ENCODE results near the gene SLBP. TPM values are rescaled to one million over a fixed set of nuclear protein-coding genes. Genes with fewer than 3 reads are reported as not detected.
A peak's percentile ranks its signal among the peaks of the same experiment; 100 is the strongest.
"Not testable (repeated sequence)": the region's sequence is repeated elsewhere in the genome, so short reads cannot be mapped to it uniquely, and the experiment has no call there.

Gene SLBP
- total and polyA plus RNA-seq, 4 donors, result 25.1 to 35.1 (median 26.3) TPM

DNA sequence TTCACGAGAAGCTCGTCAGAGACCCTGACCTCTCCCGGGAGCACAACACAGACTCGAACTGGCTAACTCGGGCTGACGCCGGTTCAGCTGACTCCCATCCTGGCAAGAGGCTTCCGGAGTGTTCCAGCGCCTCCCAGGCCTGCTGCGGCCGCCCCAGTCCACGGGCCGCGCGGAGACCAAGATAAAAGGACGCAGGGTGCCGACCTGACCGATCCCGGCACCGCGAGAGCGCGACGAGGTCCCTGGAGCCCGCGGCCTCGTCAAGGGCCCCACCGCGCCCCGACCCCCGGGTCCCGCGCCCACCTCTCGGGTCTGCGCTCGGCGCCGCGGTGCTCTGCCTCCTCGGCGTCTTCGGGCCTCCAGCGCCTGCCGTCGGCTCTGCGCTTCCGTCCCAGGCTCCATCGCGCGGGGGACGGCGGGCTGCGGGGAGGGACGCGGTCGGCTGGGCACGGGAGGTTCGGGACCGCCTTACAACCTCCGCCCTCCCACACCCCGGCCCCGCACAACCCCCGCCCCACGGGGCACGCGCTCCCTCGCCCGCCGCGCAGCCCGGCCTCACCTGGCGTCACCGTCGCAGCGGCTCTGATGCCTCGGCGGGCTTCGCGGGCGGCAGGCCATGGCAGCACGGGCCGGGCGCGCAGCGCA is 426 bp downstream of the SLBP start:
- peak; percentile 78 to 82 for DNase-seq
- 0 to 1% methylated on average over 78 to 85 of the region's 85 CpGs for WGBS, 2 donors
- intact Hi-C loops (cut with DNase I), result loop anchor here in 1 of 2 donors (10.0 kb wide), 1 partner anchor 667 kb away; no protein-coding TSS in a partner anchor

DNA sequence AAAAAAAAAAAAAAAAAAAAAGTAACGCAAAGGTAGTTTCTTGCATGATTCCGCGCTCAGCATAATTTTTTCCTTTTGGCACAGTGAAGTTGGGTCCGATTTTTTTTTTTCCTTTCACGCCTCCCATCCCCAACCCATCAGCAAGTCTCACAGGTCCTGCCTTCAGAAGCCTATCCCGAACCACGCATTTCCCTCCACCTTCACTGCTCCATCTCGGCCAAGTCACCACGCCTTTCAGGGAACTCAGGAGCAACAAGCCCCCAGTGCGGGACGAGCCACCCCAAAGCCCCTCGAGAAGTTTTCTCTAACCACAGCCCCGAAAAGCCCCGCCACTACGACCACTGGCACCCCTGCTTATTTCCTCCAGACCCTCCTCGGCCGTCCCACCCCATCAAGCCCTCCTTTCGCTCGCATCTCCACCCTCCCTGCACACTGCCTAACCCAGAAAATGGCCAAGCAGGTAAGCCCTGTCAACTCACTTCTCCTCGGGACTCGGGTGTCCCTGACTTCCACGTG is 1.0 kb downstream of the SLBP start:
- intact Hi-C loops (cut with DNase I), result loop anchor here in 1 of 2 donors (10.0 kb wide), 1 partner anchor 666 kb away; no protein-coding TSS in a partner anchor
- H3K36me3 ChIP-seq (ENCODE audit: control insufficient read depth in 1 of 2, insufficient read depth in 2 of 2, low read length in 1 of 2), result no peaks in the 10 kb centered on the region
- no peaks in the 10 kb centered on the region for H3K4me1 ChIP-seq (ENCODE audit: control insufficient read depth in 1 of 2, insufficient read depth in 2 of 2, low read length in 2 of 2)
- ATAC-seq (ENCODE audit: low FRiP score) (no peak), DNase-seq (peak in 1 of 2 donors; percentile 74)
- H3K27me3 ChIP-seq (ENCODE audit: control insufficient read depth in 1 of 2, insufficient read depth in 2 of 2, low read length in 1 of 2), result no peaks in the 10 kb centered on the region
- peak overlapping the region; percentile 72 to 92 for H3K4me3 ChIP-seq (ENCODE audit: low read length in 2 of 2)
- WGBS, 2 donors, result 8 to 11% methylated on average over 22 of the region's 22 CpGs
- no peaks in the 10 kb centered on the region for H3K9me3 ChIP-seq (ENCODE audit: control insufficient read depth, low read length)
- peak overlapping the region; percentile 21 to 77 for H3K27ac ChIP-seq (ENCODE audit: low read depth in 1 of 2, low read length in 2 of 2)

More for the DNA sequence above, 426 bp downstream of the SLBP start:
- H3K4me3 ChIP-seq (ENCODE audit: low read length in 2 of 2), result peak overlapping the region; percentile 72 to 92
- ATAC-seq (ENCODE audit: low FRiP score), result peak; percentile 50
- no peaks in the 10 kb centered on the region for H3K4me1 ChIP-seq (ENCODE audit: control insufficient read depth in 1 of 2, insufficient read depth in 2 of 2, low read length in 2 of 2)
- peak overlapping the region; percentile 21 to 77 for H3K27ac ChIP-seq (ENCODE audit: low read depth in 1 of 2, low read length in 2 of 2)
- no peaks in the 10 kb centered on the region for H3K27me3 ChIP-seq (ENCODE audit: control insufficient read depth in 1 of 2, insufficient read depth in 2 of 2, low read length in 1 of 2)
- no peaks in the 10 kb centered on the region for H3K36me3 ChIP-seq (ENCODE audit: control insufficient read depth in 1 of 2, insufficient read depth in 2 of 2, low read length in 1 of 2)
- H3K9me3 ChIP-seq (ENCODE audit: control insufficient read depth, low read length), result no peaks in the 10 kb centered on the region

DNA sequence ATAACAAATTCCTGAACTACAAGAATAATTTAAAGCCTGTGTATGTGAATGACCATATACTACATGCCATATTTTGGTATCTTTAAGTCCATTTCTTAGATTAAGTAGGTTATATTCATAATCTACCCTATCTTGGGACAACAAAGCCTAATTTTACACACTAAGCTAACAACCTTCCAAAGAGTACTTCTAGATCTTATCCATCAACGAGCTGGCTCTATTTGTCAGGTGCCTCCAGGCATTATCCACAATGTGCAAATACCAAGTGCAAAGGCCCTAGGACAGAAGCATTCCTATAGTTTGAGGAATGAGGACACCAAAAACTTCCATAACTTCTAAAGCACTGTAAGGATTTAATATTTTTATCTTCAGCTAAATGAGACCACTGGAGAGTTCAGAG is 3.5 kb downstream of the SLBP start:
- peaks cover 0 to 2% of the 10 kb centered on the region in 2 donors for H3K36me3 ChIP-seq (ENCODE audit: control insufficient read depth in 1 of 2, insufficient read depth in 2 of 2, low read length in 1 of 2)
- WGBS, 2 donors, result 30 to 32% methylated on average over 1 of the region's 1 CpG
- H3K9me3 ChIP-seq (ENCODE audit: control insufficient read depth, low read length), result no peaks in the 10 kb centered on the region
- no peak overlapping the region for H3K4me3 ChIP-seq (ENCODE audit: low read length in 2 of 2)
- DNase-seq (no peak), ATAC-seq (ENCODE audit: low FRiP score) (no peak)
- no peaks in the 10 kb centered on the region for H3K27me3 ChIP-seq (ENCODE audit: control insufficient read depth in 1 of 2, insufficient read depth in 2 of 2, low read length in 1 of 2)
- no peak overlapping the region for H3K27ac ChIP-seq (ENCODE audit: low read depth in 1 of 2, low read length in 2 of 2)
- intact Hi-C loops (cut with DNase I), result no loop called here
- H3K4me1 ChIP-seq (ENCODE audit: control insufficient read depth in 1 of 2, insufficient read depth in 2 of 2, low read length in 2 of 2), result no peaks in the 10 kb centered on the region

DNA sequence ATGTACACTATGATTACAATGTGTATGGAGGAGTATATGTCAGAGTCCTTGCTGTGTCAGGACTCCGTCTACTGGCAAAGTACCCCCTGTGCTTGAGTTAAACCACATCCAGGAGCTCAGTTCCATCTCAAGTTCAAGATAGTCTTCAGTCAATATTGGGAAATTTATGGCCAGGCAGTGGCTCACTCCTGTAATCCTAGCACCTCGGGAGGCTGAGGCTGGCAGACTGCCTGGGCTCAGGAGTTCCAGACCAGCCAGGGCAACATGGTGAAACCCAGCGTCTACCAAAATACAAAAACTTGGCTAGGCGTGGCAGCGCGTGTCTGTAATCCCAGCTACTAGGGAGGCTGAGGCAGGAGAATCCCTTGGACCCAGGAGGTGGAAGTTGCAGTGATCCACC is 5.8 kb downstream of the SLBP start:
- Histone ChIP-seq H3K9me3 (ENCODE audit: control insufficient read depth, low read length) (no peaks in the 10 kb centered on the region), H3K36me3 (ENCODE audit: control insufficient read depth in 1 of 2, insufficient read depth in 2 of 2, low read length in 1 of 2) (peaks cover 0 to 3% of the 10 kb centered on the region in 2 donors), H3K4me3 (ENCODE audit: low read length in 2 of 2) (no peak overlapping the region), H3K27ac (ENCODE audit: low read depth in 1 of 2, low read length in 2 of 2) (no peak overlapping the region), H3K27me3 (ENCODE audit: control insufficient read depth in 1 of 2, insufficient read depth in 2 of 2, low read length in 1 of 2) (no peaks in the 10 kb centered on the region), H3K4me1 (ENCODE audit: control insufficient read depth in 1 of 2, insufficient read depth in 2 of 2, low read length in 2 of 2) (no peaks in the 10 kb centered on the region)
- WGBS, 2 donors, result 89 to 94% methylated on average over 6 of the region's 6 CpGs
- intact Hi-C loops (cut with DNase I), result no loop called here
- no peak for ATAC-seq (ENCODE audit: low FRiP score)
- DNase-seq, result peak in 1 of 2 donors; percentile 30

DNA sequence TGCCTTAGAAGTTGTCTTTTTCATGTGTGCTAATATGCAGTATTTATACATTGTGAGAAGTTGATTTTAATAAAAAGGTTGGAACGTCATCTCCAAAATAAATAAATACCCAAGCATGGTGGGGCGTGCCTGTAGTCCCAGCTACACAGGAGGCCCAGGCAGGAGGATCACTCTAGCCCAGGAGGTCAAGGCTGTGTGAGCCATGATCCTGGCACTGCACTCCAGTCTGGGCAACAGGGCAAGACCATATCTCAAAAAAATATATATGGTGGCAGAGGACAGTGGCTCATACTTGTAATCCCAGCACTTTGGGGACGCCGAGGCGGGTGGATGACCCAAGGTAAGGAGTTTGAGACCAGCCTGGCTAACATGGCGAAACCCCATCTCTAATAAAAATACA is 6.4 kb downstream of the SLBP start:
- Histone ChIP-seq H3K4me3 (ENCODE audit: low read length in 2 of 2) (no peak overlapping the region), H3K27ac (ENCODE audit: low read depth in 1 of 2, low read length in 2 of 2) (no peak overlapping the region), H3K27me3 (ENCODE audit: control insufficient read depth in 1 of 2, insufficient read depth in 2 of 2, low read length in 1 of 2) (no peaks in the 10 kb centered on the region), H3K9me3 (ENCODE audit: control insufficient read depth, low read length) (no peaks in the 10 kb centered on the region), H3K4me1 (ENCODE audit: control insufficient read depth in 1 of 2, insufficient read depth in 2 of 2, low read length in 2 of 2) (no peaks in the 10 kb centered on the region), H3K36me3 (ENCODE audit: control insufficient read depth in 1 of 2, insufficient read depth in 2 of 2, low read length in 1 of 2) (peaks cover 0 to 3% of the 10 kb centered on the region in 2 donors)
- WGBS, 2 donors, result 95 to 96% methylated on average over 6 of the region's 6 CpGs
- DNase-seq (peak in 1 of 2 donors; percentile 55), ATAC-seq (ENCODE audit: low FRiP score) (no peak)
- intact Hi-C loops (cut with DNase I), result no loop called here

DNA sequence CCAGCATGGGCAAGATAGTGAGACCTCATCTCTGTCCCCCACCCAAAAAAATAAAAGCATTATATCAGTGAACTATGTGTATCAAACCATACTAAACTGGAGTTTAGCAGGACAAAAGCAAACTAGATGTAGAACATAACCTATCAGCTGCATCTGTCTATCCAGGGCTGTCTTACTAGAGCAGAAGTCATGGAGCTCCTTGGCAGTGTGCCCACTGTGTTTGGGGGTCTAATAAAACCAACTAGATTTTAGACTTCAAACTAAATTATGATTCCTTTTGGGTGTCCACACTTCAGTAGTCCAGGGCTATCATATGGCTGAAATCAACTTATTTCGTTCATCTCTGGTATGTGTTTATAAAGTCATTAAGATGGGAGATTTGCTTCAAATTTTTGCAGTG is 8.3 kb downstream of the SLBP start:
- DNase-seq (peak in 1 of 2 donors; percentile 12), ATAC-seq (ENCODE audit: low FRiP score) (no peak)
- 85 to 100% methylated on average over 1 of the region's 1 CpG for WGBS, 2 donors
- Histone ChIP-seq H3K36me3 (ENCODE audit: control insufficient read depth in 1 of 2, insufficient read depth in 2 of 2, low read length in 1 of 2) (peaks cover 3 to 5% of the 10 kb centered on the region in 2 donors), H3K4me1 (ENCODE audit: control insufficient read depth in 1 of 2, insufficient read depth in 2 of 2, low read length in 2 of 2) (no peaks in the 10 kb centered on the region), H3K9me3 (ENCODE audit: control insufficient read depth, low read length) (no peaks in the 10 kb centered on the region), H3K27ac (ENCODE audit: low read depth in 1 of 2, low read length in 2 of 2) (no peak overlapping the region), H3K4me3 (ENCODE audit: low read length in 2 of 2) (no peak overlapping the region), H3K27me3 (ENCODE audit: control insufficient read depth in 1 of 2, insufficient read depth in 2 of 2, low read length in 1 of 2) (no peaks in the 10 kb centered on the region)
- intact Hi-C loops (cut with DNase I), result no loop called here

DNA sequence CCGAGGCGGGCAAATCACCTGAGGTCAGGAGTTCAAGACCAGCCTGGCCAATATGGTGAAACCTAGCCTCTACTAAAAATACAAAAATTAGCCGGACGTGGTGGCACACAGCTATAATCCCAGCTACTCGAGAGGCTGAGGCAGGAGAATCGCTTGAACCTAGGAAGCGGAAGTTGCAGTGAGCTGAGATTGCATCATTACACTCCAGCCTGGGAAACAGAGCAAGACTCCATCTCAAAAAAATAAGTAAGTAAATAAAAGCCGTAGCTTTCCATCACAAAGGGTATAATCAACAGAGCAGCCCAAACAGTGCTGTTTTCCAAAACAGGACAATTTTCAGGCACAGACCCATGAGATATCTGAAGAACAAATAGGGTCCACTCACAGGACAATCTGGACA is 10.4 kb downstream of the SLBP start:
- H3K4me3 ChIP-seq (ENCODE audit: low read length in 2 of 2); H3K4me1 ChIP-seq (ENCODE audit: control insufficient read depth in 1 of 2, insufficient read depth in 2 of 2, low read length in 2 of 2); H3K27ac ChIP-seq (ENCODE audit: low read depth in 1 of 2, low read length in 2 of 2); intact Hi-C loops (cut with DNase I); DNase-seq; ATAC-seq (ENCODE audit: low FRiP score); H3K9me3 ChIP-seq (ENCODE audit: control insufficient read depth, low read length); H3K36me3 ChIP-seq (ENCODE audit: control insufficient read depth in 1 of 2, insufficient read depth in 2 of 2, low read length in 1 of 2); H3K27me3 ChIP-seq (ENCODE audit: control insufficient read depth in 1 of 2, insufficient read depth in 2 of 2, low read length in 1 of 2): not testable (repeated sequence)
- 88 to 90% methylated on average over 8 of the region's 8 CpGs for WGBS, 2 donors

DNA sequence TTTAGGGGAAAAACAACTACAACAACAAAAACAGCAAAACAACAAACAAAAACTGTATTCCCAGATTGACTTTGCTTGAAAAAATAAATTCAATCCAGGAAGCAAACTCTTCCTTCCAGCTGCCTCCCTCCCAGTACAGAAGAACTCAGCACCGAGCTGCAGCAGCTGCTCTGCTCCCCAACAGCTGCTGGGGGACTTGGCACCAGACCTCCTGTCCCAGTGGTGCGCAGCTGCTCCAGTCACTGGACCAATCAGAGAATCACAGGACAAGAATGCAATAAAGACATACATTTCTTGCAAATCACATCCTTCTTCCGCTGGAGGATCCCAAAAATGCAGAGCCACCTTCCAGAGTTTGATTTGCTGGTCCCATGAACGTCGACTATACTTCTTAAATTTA is 16.2 kb downstream of the SLBP start:
- intact Hi-C loops (cut with DNase I), result no loop called here
- Histone ChIP-seq H3K4me3 (ENCODE audit: low read length in 2 of 2) (no peak overlapping the region), H3K4me1 (ENCODE audit: control insufficient read depth in 1 of 2, insufficient read depth in 2 of 2, low read length in 2 of 2) (no peaks in the 10 kb centered on the region), H3K9me3 (ENCODE audit: control insufficient read depth, low read length) (no peaks in the 10 kb centered on the region), H3K36me3 (ENCODE audit: control insufficient read depth in 1 of 2, insufficient read depth in 2 of 2, low read length in 1 of 2) (peaks cover 4 to 5% of the 10 kb centered on the region in 2 donors), H3K27ac (ENCODE audit: low read depth in 1 of 2, low read length in 2 of 2) (no peak overlapping the region), H3K27me3 (ENCODE audit: control insufficient read depth in 1 of 2, insufficient read depth in 2 of 2, low read length in 1 of 2) (no peaks in the 10 kb centered on the region)
- ATAC-seq (ENCODE audit: low FRiP score) (no peak), DNase-seq (peak in 1 of 2 donors; percentile 51)
- WGBS, 2 donors, result 77 to 82% methylated on average over 5 of the region's 5 CpGs

All from aorta (tissue), 5 donors.